IPS DF 6.9 (cell line): ENCODE measurements around the gene FCRL6.

ENCODE experiments used
- DNase-seq: peaks from one replicate; pipeline ENCODE4 v3.0.0-alpha.2; 2013; ENCODE audit warnings: low read depth, low spot score
- H3K27ac ChIP-seq: one replicate; pipeline ENCODE4 v1.5.1; 2013; ENCODE audit warnings: low read length, control low read depth
- H3K27me3 ChIP-seq: 2 replicates; pipeline ENCODE4 v1.6.1; 2013; ENCODE audit warnings: mild to moderate bottlenecking, low read length; ENCODE audit not compliant: control insufficient read depth, insufficient read depth
- H3K36me3 ChIP-seq: 2 replicates; pipeline ENCODE4 v1.6.1; 2013; ENCODE audit warnings: low read length; ENCODE audit not compliant: control insufficient read depth, insufficient read depth
- H3K4me1 ChIP-seq: 2 replicates; pipeline ENCODE4 v1.6.1; 2013; ENCODE audit warnings: low read length; ENCODE audit not compliant: control insufficient read depth, insufficient read depth
- H3K4me3 ChIP-seq: 2 replicates; pipeline ENCODE4 v1.5.1; 2013; ENCODE audit warnings: mild to moderate bottlenecking, low read length
- H3K9me3 ChIP-seq: 2 replicates; pipeline ENCODE4 v1.6.1; 2013; ENCODE audit warnings: low read length, inconsistent platforms; ENCODE audit not compliant: control insufficient read depth, insufficient read depth
- WGBS: extraction: QIAGEN DNeasy Blood & Tissue Kit; methylation state at CpG from one replicate; pipeline ENCODE4 v1.1.7; 2013; ENCODE audit warnings: mixed read lengths, missing lambda C conversion rate; ENCODE audit not compliant: insufficient read length, insufficient coverage; 5-methylcytosine and 5-hydroxymethylcytosine counted together

FCRL6 gene

GRCh38 chr1:159851407-159851806, 49.2 kb downstream of the FCRL6 start:
- H3K9me3 ChIP-seq: no peaks in the 10 kb centered on the region
- no peak overlapping the region for H3K4me3 ChIP-seq
- peaks cover 5% of the 10 kb centered on the region; the same call in 1 of the 2 replicates for H3K27me3 ChIP-seq
- H3K36me3 ChIP-seq: no peaks in the 10 kb centered on the region
- no peak for DNase-seq
- H3K4me1 ChIP-seq: no peaks in the 10 kb centered on the region
- WGBS: no CpG with 5 or more reads among the region's 1 CpG
- H3K27ac ChIP-seq: no peak overlapping the region

GRCh38 chr1:159853417-159854115, 51.4 kb downstream of the FCRL6 start:
- Histone ChIP-seq H3K4me3 (no peak overlapping the region; the same call in 1 of the 2 replicates), H3K27me3 (peaks cover 5% of the 10 kb centered on the region; the same call in 1 of the 2 replicates), H3K9me3 (no peaks in the 10 kb centered on the region), H3K36me3 (no peaks in the 10 kb centered on the region), H3K4me1 (no peaks in the 10 kb centered on the region), H3K27ac (no peak overlapping the region)
- no peak for DNase-seq
- no CpG with 5 or more reads among the region's 6 CpGs for WGBS

GRCh38 chr1:159854116-159854692, 52.0 kb downstream of the FCRL6 start:
- Histone ChIP-seq H3K9me3 (no peaks in the 10 kb centered on the region), H3K27ac (no peak overlapping the region), H3K27me3 (peaks cover 5% of the 10 kb centered on the region; the same call in 1 of the 2 replicates), H3K4me1 (no peaks in the 10 kb centered on the region), H3K36me3 (no peaks in the 10 kb centered on the region), H3K4me3 (peak overlapping the region; percentile 69)
- no CpG with 5 or more reads among the region's 31 CpGs for WGBS
- no peak for DNase-seq

- WGBS: no CpG with 5 or more reads among the region's 59 CpGs
- H3K4me3 ChIP-seq: peak overlapping the region; percentile 69
- no peaks in the 10 kb centered on the region for H3K4me1 ChIP-seq
- H3K9me3 ChIP-seq: no peaks in the 10 kb centered on the region
- H3K36me3 ChIP-seq: no peaks in the 10 kb centered on the region
- H3K27ac ChIP-seq: no peak overlapping the region
- no peak for DNase-seq
- H3K27me3 ChIP-seq: peaks cover 5% of the 10 kb centered on the region; the same call in 1 of the 2 replicates
Observed at GRCh38 chr1:159854693-159855192, 52.6 kb downstream of the FCRL6 start.

- no CpG with 5 or more reads among the region's 34 CpGs for WGBS
- no peak overlapping the region for H3K4me3 ChIP-seq
- H3K27me3 ChIP-seq: peaks cover 5% of the 10 kb centered on the region; the same call in 1 of the 2 replicates
- no peaks in the 10 kb centered on the region for H3K9me3 ChIP-seq
- no peak overlapping the region for H3K27ac ChIP-seq
- H3K36me3 ChIP-seq: no peaks in the 10 kb centered on the region
- no peak for DNase-seq
- no peaks in the 10 kb centered on the region for H3K4me1 ChIP-seq
Observed at GRCh38 chr1:159855709-159856108, 53.5 kb downstream of the FCRL6 start.

GRCh38 chr1:159856576-159856975, 54.4 kb downstream of the FCRL6 start:
- Histone ChIP-seq H3K4me1 (no peaks in the 10 kb centered on the region), H3K27me3 (peaks cover 5% of the 10 kb centered on the region; the same call in 1 of the 2 replicates), H3K27ac (no peak overlapping the region), H3K9me3 (no peaks in the 10 kb centered on the region), H3K36me3 (no peaks in the 10 kb centered on the region), H3K4me3 (no peak overlapping the region)
- DNase-seq: no peak
- no CpG with 5 or more reads among the region's 1 CpG for WGBS

GRCh38 chr1:159857889-159858288, 55.7 kb downstream of the FCRL6 start:
- no peak for DNase-seq
- H3K9me3 ChIP-seq: no peaks in the 10 kb centered on the region
- H3K36me3 ChIP-seq: no peaks in the 10 kb centered on the region
- no peak overlapping the region for H3K4me3 ChIP-seq
- H3K27me3 ChIP-seq: peaks cover 5% of the 10 kb centered on the region; the same call in 1 of the 2 replicates
- H3K4me1 ChIP-seq: no peaks in the 10 kb centered on the region
- no CpG with 5 or more reads among the region's 6 CpGs for WGBS
- no peak overlapping the region for H3K27ac ChIP-seq

GRCh38 chr1:159859767-159860322, 57.7 kb downstream of the FCRL6 start:
- no peaks in the 10 kb centered on the region for H3K4me1 ChIP-seq
- peaks cover 5% of the 10 kb centered on the region; the same call in 1 of the 2 replicates for H3K27me3 ChIP-seq
- DNase-seq: no peak
- H3K4me3 ChIP-seq: no peak overlapping the region
- no peaks in the 10 kb centered on the region for H3K36me3 ChIP-seq
- H3K9me3 ChIP-seq: no peaks in the 10 kb centered on the region
- no CpG with 5 or more reads among the region's 7 CpGs for WGBS
- H3K27ac ChIP-seq: no peak overlapping the region

GRCh38 chr1:159860456-159860855, 58.3 kb downstream of the FCRL6 start:
- no peak for DNase-seq
- H3K36me3 ChIP-seq: no peaks in the 10 kb centered on the region
- H3K4me3 ChIP-seq: no peak overlapping the region
- WGBS: no CpG with 5 or more reads among the region's 3 CpGs
- no peaks in the 10 kb centered on the region for H3K9me3 ChIP-seq
- no peaks in the 10 kb centered on the region for H3K4me1 ChIP-seq
- no peak overlapping the region for H3K27ac ChIP-seq
- peaks cover 1% of the 10 kb centered on the region; the same call in 1 of the 2 replicates for H3K27me3 ChIP-seq

GRCh38 chr1:159861218-159861617, 59.1 kb downstream of the FCRL6 start:
- WGBS: 100% methylated on average over 1 of the region's 8 CpGs
- H3K27me3 ChIP-seq: no peaks in the 10 kb centered on the region; the same call in 1 of the 2 replicates
- H3K4me3 ChIP-seq: no peak overlapping the region

More at GRCh38 chr1:159861218-159861617, 59.1 kb downstream of the FCRL6 start:
- no peaks in the 10 kb centered on the region for H3K9me3 ChIP-seq
- no peak overlapping the region for H3K27ac ChIP-seq
- no peak for DNase-seq
- no peaks in the 10 kb centered on the region for H3K36me3 ChIP-seq
- H3K4me1 ChIP-seq: no peaks in the 10 kb centered on the region
